WTC11 (cell line): ENCODE measurements around the gene NEDD4L. TPM values are rescaled to one million over a fixed set of nuclear protein-coding genes. Genes with fewer than 3 reads are reported as not detected.

ENCODE experiments used
- ATAC-seq: fragments of 200-7000 bp; cut with Tn5 transposase; 2 replicates; pipeline ENCODE4 v1.10.0; 2021; ENCODE audit warnings: mild to moderate bottlenecking, moderate library complexity
- CTCF ChIA-PET: fragments of 300-600 bp; sonication (Branson Sonifier 250); formaldehyde crosslinking; loops from one replicate; lab custom pipeline; 2021; ENCODE audit warnings: antibody characterized with exemption; lab: Charles Lee
- POLR2A ChIA-PET: fragments of 350-600 bp; sonication (Branson Sonifier 250); formaldehyde crosslinking; loops from one replicate; lab custom pipeline; 2021; ENCODE audit warnings: antibody characterized with exemption; lab: Charles Lee
- DNase-seq: peaks from one replicate; pipeline ENCODE4 v3.0.0; 2021; ENCODE audit warnings: low spot score
- H3K27ac Mint-ChIP-seq: 2 replicates; pipeline ENCODE4 v1.8.0; 2021; ENCODE audit warnings: mixed read lengths
- H3K27me3 Mint-ChIP-seq: 2 replicates; pipeline ENCODE4 v1.8.0; 2021; ENCODE audit warnings: low read depth, mild to moderate bottlenecking, moderate library complexity, mixed read lengths
- H3K36me3 Mint-ChIP-seq: 2 replicates; pipeline ENCODE4 v1.8.0; 2021; ENCODE audit warnings: mixed read lengths
- H3K4me1 Mint-ChIP-seq: 2 replicates; pipeline ENCODE4 v1.8.0; 2022; ENCODE audit warnings: mixed read lengths
- H3K4me3 Mint-ChIP-seq: 2 replicates; pipeline ENCODE4 v1.8.0; 2021; ENCODE audit warnings: mild to moderate bottlenecking, moderate library complexity, mixed read lengths
- H3K9me3 Mint-ChIP-seq: 2 replicates; pipeline ENCODE4 v1.8.0; 2021; ENCODE audit warnings: mixed read lengths
- ATF6 ChIP-seq: sonication (generic); formaldehyde crosslinking; IDR thresholded peaks from 2 replicates; pipeline ENCODE4 v1.8.1; 2023; ENCODE audit warnings: mild to moderate bottlenecking, missing genetic modification reagents
- CBFB ChIP-seq: sonication (generic); formaldehyde crosslinking; IDR thresholded peaks from 2 replicates; pipeline ENCODE4 v1.8.1; 2022; ENCODE audit warnings: mild to moderate bottlenecking, low read depth, missing genetic modification reagents
- CDX4 ChIP-seq: fragments of 250-450 bp; sonication (Bioruptor Pico); IDR thresholded peaks from 2 replicates; pipeline ENCODE4 v1.9.0; 2021; ENCODE audit warnings: moderate library complexity, mild to moderate bottlenecking, inconsistent platforms, borderline replicate concordance
- E2F1 ChIP-seq: sonication (generic); formaldehyde crosslinking; IDR thresholded peaks from 2 replicates; pipeline ENCODE4 v1.8.0; 2022; ENCODE audit warnings: mild to moderate bottlenecking, missing genetic modification reagents
- ESRRA ChIP-seq: sonication (generic); formaldehyde crosslinking; IDR thresholded peaks from 2 replicates; pipeline ENCODE4 v1.8.1; 2022; ENCODE audit warnings: mild to moderate bottlenecking, missing genetic modification reagents, borderline replicate concordance
- KAT7 ChIP-seq: sonication (generic); formaldehyde crosslinking; IDR thresholded peaks from 2 replicates; pipeline ENCODE4 v1.8.1; 2023; ENCODE audit warnings: missing genetic modification reagents, mild to moderate bottlenecking, borderline replicate concordance
- MAX ChIP-seq: sonication (generic); formaldehyde crosslinking; IDR thresholded peaks from 2 replicates; pipeline ENCODE4 v1.8.0; 2022; ENCODE audit warnings: mild to moderate bottlenecking, missing genetic modification reagents
- PRRX2 ChIP-seq: fragments of 250-450 bp; sonication (Bioruptor Pico); IDR thresholded peaks from 2 replicates; pipeline ENCODE4 v1.8.0; 2021; ENCODE audit warnings: mild to moderate bottlenecking
- SMAD4 ChIP-seq: sonication (generic); formaldehyde crosslinking; IDR thresholded peaks from 2 replicates; pipeline ENCODE4 v1.8.0; 2022; ENCODE audit warnings: mild to moderate bottlenecking, missing genetic modification reagents
- STAT6 ChIP-seq: sonication (generic); formaldehyde crosslinking; conservative IDR thresholded peaks from 2 replicates; pipeline ENCODE4 v1.8.1; 2023; ENCODE audit warnings: mild to moderate bottlenecking, low read depth, missing genetic modification reagents, moderate library complexity
- USF2 ChIP-seq: sonication (generic); formaldehyde crosslinking; IDR thresholded peaks from 2 replicates; pipeline ENCODE4 v1.8.1; 2023; ENCODE audit warnings: mild to moderate bottlenecking, missing genetic modification reagents, moderate library complexity
- ZBTB43 ChIP-seq: sonication (generic); formaldehyde crosslinking; IDR thresholded peaks from 2 replicates; pipeline ENCODE4 v1.8.1; 2023; ENCODE audit warnings: mild to moderate bottlenecking, missing genetic modification reagents
- ZMAT4 ChIP-seq: fragments of 250-450 bp; sonication (Bioruptor Pico); IDR thresholded peaks from 2 replicates; pipeline ENCODE4 v1.9.0; 2021; ENCODE audit warnings: mild to moderate bottlenecking
- ZNF121 ChIP-seq: sonication (generic); formaldehyde crosslinking; IDR thresholded peaks from 2 replicates; pipeline ENCODE4 v1.8.0; 2023; ENCODE audit warnings: missing genetic modification reagents
- ZNF263 ChIP-seq: sonication (generic); formaldehyde crosslinking; IDR thresholded peaks from 2 replicates; pipeline ENCODE4 v1.8.1; 2022; ENCODE audit warnings: low read depth, mild to moderate bottlenecking, moderate library complexity, missing genetic modification reagents
- ZNF317 ChIP-seq: sonication (generic); formaldehyde crosslinking; IDR thresholded peaks from 2 replicates; pipeline ENCODE4 v1.8.1; 2023; ENCODE audit warnings: low read depth, mild to moderate bottlenecking, moderate library complexity, missing genetic modification reagents, borderline replicate concordance
- total RNA-seq: library from RNA; stranded (reverse); gene quantifications from 3 replicates; pipeline ENCODE4 v1.2.3, GENCODE V29; 2021

NEDD4L gene
- total RNA-seq, 1 experiment from 2014 or later, result 88.0 TPM

GRCh38 chr18:58005011-58005410 lies 39.0 kb upstream of the NEDD4L start:
- 0 out of 2 replicates have a peak, but pooled peaks have one; percentile 11 for TF ChIP-seq ZNF121 (CRISPR knock-in tag)
- TF ChIP-seq ZNF317, result no peak
- no peak for TF ChIP-seq ZBTB43 (CRISPR knock-in tag)
- POLR2A ChIA-PET, result no interaction called here
- Mint-ChIP-seq H3K36me3 (no peaks in the 10 kb centered on the region), H3K27ac (no peak overlapping the region), H3K4me1 (no peaks in the 10 kb centered on the region), H3K4me3 (no peak overlapping the region), H3K9me3 (no peaks in the 10 kb centered on the region), H3K27me3 (no peaks in the 10 kb centered on the region; the same call in 1 of the 2 replicates)
- CTCF ChIA-PET, result no interaction called here
- ATAC-seq (no peak), DNase-seq (no peak)

GRCh38 chr18:58005885-58006523 lies 38.0 kb upstream of the NEDD4L start:
- H3K27me3 Mint-ChIP-seq, result no peaks in the 10 kb centered on the region; the same call in 1 of the 2 replicates
- no peaks in the 10 kb centered on the region for H3K9me3 Mint-ChIP-seq
- H3K27ac Mint-ChIP-seq, result no peak overlapping the region
- TF ChIP-seq SMAD4 (CRISPR knock-in tag) (no peak), USF2 (CRISPR knock-in tag) (no peak), MAX (no peak), ATF6 (CRISPR knock-in tag) (no peak), CDX4 (no peak), STAT6 (no peak), ESRRA (CRISPR knock-in tag) (no peak)
- ChIA-PET POLR2A (no interaction called here), CTCF (no interaction called here)
- DNase-seq, result no peak
- H3K4me3 Mint-ChIP-seq, result no peak overlapping the region
- no peaks in the 10 kb centered on the region for H3K36me3 Mint-ChIP-seq
- no peaks in the 10 kb centered on the region for H3K4me1 Mint-ChIP-seq
- ATAC-seq, result no peak

GRCh38 chr18:58009166-58009565 lies 34.9 kb upstream of the NEDD4L start:
- ChIA-PET POLR2A (no interaction called here), CTCF (no interaction called here)
- Mint-ChIP-seq H3K4me1 (peaks cover 11% of the 10 kb centered on the region), H3K36me3 (no peaks in the 10 kb centered on the region)
- TF ChIP-seq E2F1 (CRISPR knock-in tag) (no peak), ZMAT4 (CRISPR knock-in tag) (no peak), ZNF263 (no peak), PRRX2 (CRISPR knock-in tag) (no peak), KAT7 (no peak), CBFB (CRISPR knock-in tag) (no peak)
- TF ChIP-seq, all 79 proteins: peak for 0
- Mint-ChIP-seq H3K27me3 (no peaks in the 10 kb centered on the region; the same call in 1 of the 2 replicates), H3K27ac (no peak overlapping the region), H3K9me3 (no peaks in the 10 kb centered on the region), H3K4me3 (no peak overlapping the region)
- no peak for ATAC-seq
- no peak for DNase-seq
